Activated naive CD4-positive, alpha-beta T cell treated with anti-CD3 and anti-CD28 coated beads, Interleukin-2, amount 10 ng/mL, durations not matched to agents 7 days and 5 days (primary cell): ENCODE data around the gene ZNF581.
A peak's percentile ranks its signal among the peaks of the same experiment; 100 is the strongest.

Experiments
- CTCF ChIA-PET: fragments of 350-600 bp; sonication (Branson Sonifier 250); formaldehyde crosslinking; loops from one replicate; lab custom pipeline; 2021; ENCODE audit warnings: antibody characterized with exemption; lab: Charles Lee
- DNase-seq: peaks from one replicate; pipeline ENCODE4 v3.0.0-alpha.2; 2020
- H3K27ac Mint-ChIP-seq: one replicate; pipeline ENCODE4 v1.8.0; 2021; ENCODE audit warnings: mild to moderate bottlenecking, moderate library complexity, mixed read lengths
- H3K27me3 Mint-ChIP-seq: one replicate; pipeline ENCODE4 v1.8.0; 2021; ENCODE audit warnings: mild to moderate bottlenecking, mixed read lengths
- H3K36me3 Mint-ChIP-seq: one replicate; pipeline ENCODE4 v1.8.0; 2021; ENCODE audit warnings: mixed read lengths
- H3K4me1 Mint-ChIP-seq: one replicate; pipeline ENCODE4 v1.8.0; 2021; ENCODE audit warnings: mixed read lengths
- H3K4me3 Mint-ChIP-seq: one replicate; pipeline ENCODE4 v1.8.0; 2021; ENCODE audit warnings: mild to moderate bottlenecking, moderate library complexity, mixed read lengths
- H3K9me3 Mint-ChIP-seq: one replicate; pipeline ENCODE4 v1.8.0; 2021; ENCODE audit warnings: mixed read lengths

The ZNF581 gene

DNA sequence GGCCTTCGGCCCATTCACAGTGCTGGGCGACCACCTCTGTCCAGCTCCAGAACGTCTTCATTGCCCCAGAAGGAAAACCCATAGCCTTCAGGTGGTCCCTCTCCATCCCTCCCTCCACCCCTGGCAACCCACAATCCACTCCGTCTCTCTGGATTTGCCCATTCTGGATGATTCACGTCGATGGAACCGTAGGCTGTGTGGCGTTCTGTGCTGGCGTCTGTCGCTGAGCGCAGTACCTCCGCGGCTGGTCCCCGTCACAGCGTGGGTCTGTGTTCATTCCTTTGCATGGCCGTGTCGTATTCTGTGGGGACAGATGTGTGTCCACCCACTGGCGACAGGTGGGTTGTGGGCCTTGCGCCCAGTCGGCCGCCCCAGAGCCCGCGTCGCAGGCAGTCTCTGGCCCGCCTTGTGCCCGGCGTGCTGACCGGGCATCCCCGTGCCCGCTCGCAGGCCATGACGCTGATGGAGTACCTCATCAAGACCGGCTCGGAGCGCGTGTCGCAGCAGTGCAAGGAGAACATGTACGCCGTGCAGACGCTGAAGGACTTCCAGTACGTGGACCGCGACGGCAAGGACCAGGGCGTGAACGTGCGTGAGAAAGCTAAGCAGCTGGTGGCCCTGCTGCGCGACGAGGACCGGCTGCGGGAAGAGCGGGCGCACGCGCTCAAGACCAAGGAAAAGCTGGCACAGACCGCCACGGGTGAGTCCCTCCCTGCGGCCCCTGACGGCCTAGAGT, 41.7 kb downstream of the ZNF581 start:
- CTCF ChIA-PET, result no interaction called here

DNA sequence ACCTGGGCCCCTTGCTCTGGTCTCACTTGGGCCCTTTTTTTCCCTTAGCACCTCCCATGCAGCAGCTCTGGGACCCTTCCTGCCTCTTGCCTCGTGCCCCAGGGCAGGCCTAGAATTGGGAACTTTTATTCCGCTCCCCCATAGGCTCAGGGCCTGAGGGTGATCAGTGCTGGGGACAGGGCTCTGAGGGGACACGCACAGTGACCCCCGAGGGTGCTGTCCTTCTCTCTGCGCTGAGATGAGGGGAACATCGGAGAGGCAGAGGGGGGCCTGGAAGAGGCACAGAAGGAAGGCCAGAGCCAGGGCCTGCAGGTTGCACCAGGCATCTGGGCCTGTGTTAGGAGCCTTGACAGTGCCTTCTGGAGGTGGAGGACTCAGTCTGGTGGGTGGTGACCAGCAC, 42.3 kb downstream of the ZNF581 start:
- no peak for DNase-seq
- no peaks in the 10 kb centered on the region for H3K9me3 Mint-ChIP-seq
- peaks cover 25% of the 10 kb centered on the region for H3K36me3 Mint-ChIP-seq
- no peak overlapping the region for H3K27ac Mint-ChIP-seq
- no peaks in the 10 kb centered on the region for H3K27me3 Mint-ChIP-seq
- CTCF ChIA-PET, result no interaction called here
- H3K4me3 Mint-ChIP-seq, result no peak overlapping the region
- H3K4me1 Mint-ChIP-seq, result peaks cover 7% of the 10 kb centered on the region

More for the DNA sequence above, 41.7 kb downstream of the ZNF581 start:
- DNase-seq, result no peak
- H3K4me1 Mint-ChIP-seq, result peaks cover 7% of the 10 kb centered on the region
- no peaks in the 10 kb centered on the region for H3K9me3 Mint-ChIP-seq
- H3K27me3 Mint-ChIP-seq, result no peaks in the 10 kb centered on the region
- H3K27ac Mint-ChIP-seq, result no peak overlapping the region
- peaks cover 23% of the 10 kb centered on the region for H3K36me3 Mint-ChIP-seq
- H3K4me3 Mint-ChIP-seq, result no peak overlapping the region

DNA sequence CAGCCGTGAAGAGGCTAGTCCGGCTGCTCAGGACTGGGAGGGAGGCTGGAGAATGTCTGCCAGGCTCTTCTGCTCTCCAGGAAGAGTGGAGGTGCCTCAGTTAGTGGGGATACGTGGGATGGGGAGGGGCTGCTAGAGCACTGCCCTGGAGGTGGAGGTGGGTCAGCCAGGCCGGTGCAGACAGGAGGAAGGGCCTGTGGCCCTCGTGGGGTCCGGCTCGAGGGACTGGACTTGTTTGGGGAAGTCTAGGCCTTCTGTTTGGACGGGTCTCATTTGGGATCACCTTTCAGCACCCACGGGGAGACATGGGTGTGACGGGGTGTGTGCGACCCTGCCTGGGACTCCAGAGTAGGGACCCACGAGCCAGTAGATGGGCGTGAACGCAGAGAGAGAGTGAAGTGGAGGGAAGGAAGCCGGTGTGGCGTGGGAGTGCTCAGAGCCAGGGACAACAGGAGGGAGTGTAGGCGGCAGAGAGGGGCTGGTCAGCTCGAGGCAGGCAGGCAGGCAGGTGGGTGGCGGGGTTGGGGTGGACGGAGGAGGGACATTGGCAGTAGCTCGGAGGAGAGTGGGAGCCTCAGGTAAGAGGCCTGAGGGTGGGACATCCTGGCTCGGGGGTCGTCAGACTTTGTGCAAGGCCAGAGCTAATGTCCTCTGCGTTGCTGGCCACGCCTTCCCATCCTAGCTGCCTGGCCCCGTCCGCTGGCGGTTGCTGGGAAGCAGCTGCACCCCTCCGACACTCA, 43.0 kb downstream of the ZNF581 start:
- CTCF ChIA-PET, result no interaction called here
- Mint-ChIP-seq H3K36me3 (peaks cover 30% of the 10 kb centered on the region), H3K27me3 (no peaks in the 10 kb centered on the region), H3K4me3 (no peak overlapping the region), H3K4me1 (peaks cover 7% of the 10 kb centered on the region), H3K27ac (no peak overlapping the region), H3K9me3 (no peaks in the 10 kb centered on the region)
- DNase-seq, result no peak

DNA sequence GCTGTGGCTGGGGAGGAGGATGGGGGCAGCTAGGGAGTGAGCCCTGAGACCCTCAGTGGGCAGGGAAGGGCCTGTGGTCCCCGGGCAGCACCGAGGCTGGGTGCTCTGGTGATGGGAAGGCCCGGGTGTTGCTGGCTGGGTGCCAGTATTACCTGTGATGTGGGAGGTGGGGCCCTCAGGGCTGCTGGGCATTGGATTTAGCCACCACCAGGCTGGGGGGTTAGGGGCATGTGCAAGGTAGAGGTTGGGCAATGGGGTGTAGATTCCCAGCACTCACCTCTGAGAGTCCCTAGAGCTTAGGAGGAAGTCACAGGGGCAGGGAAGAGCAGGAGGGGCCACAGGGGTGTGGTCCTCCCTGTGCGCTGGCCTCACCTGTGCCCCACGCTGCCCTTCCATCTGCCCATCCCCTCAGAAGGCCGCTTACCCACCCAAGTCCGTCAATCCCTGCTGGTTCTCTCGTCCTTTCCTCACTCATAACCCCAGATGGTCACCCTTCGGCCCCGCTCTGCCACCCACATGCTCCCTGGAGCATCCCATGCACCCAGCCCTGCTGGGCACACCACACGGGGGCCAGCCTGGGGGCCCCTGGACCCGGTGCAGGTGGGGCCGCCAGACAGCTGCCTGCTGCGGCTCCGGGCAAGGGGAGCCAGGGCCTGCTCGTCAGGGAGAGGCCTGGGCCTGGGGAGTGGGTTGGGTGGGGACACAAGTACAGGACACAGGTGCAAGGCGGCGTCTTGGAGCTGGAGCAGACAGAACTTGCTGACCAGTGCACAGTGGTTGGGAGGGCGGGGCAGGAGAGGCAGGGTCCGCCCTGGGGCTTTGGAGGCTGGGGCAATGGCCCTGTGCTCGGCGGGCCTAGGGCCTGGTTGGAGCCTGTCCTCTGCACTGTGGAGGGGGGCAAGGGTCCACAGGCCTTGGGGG, 44.1 kb downstream of the ZNF581 start:
- no peaks in the 10 kb centered on the region for H3K9me3 Mint-ChIP-seq
- no peak overlapping the region for H3K27ac Mint-ChIP-seq
- no peaks in the 10 kb centered on the region for H3K27me3 Mint-ChIP-seq
- H3K4me1 Mint-ChIP-seq, result peaks cover 7% of the 10 kb centered on the region
- DNase-seq, result no peak
- peaks cover 30% of the 10 kb centered on the region for H3K36me3 Mint-ChIP-seq
- H3K4me3 Mint-ChIP-seq, result no peak overlapping the region
- CTCF ChIA-PET, result no interaction called here

DNA sequence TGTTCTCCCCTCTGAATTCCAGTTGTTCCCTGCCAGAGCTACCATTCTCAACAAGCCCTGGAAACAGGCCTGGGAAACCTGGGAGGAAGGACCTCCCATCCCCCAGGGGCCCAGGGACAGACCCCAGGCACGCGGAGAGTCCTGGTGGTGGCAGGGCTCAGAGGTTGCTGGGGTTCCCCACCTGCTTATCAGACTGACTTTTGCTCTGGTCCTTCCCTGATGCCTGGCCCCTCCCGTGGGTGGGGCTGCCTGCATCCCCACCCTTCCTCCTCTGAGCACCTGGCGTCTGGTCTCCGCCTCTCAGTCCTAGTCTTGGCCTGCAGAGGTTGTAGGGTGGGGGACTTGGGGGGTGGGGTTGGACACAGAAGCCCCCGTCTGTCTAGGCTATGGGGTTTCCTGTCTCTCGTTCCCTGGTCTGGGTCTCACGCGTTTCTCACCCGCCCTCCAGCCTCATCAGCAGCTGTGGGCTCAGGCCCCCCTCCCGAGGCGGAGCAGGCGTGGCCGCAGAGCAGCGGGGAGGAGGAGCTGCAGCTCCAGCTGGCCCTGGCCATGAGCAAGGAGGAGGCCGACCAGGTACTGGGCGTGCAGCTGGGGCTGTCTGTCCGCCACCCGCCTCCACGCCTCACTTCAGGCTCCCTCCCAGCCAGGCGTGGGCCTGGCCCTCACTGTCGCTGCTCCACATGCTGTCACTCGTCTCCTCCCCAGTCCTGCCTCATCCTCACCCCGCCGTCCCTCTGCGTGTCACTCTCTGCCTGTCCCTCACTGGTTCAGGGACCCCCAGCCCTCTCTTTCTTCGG, 45.2 kb downstream of the ZNF581 start:
- Mint-ChIP-seq H3K27me3 (no peaks in the 10 kb centered on the region), H3K27ac (peak overlapping the region; percentile 24), H3K36me3 (peaks cover 35% of the 10 kb centered on the region), H3K9me3 (no peaks in the 10 kb centered on the region), H3K4me3 (no peak overlapping the region), H3K4me1 (peaks cover 7% of the 10 kb centered on the region)
- no peak for DNase-seq
- CTCF ChIA-PET, result no interaction called here

DNA sequence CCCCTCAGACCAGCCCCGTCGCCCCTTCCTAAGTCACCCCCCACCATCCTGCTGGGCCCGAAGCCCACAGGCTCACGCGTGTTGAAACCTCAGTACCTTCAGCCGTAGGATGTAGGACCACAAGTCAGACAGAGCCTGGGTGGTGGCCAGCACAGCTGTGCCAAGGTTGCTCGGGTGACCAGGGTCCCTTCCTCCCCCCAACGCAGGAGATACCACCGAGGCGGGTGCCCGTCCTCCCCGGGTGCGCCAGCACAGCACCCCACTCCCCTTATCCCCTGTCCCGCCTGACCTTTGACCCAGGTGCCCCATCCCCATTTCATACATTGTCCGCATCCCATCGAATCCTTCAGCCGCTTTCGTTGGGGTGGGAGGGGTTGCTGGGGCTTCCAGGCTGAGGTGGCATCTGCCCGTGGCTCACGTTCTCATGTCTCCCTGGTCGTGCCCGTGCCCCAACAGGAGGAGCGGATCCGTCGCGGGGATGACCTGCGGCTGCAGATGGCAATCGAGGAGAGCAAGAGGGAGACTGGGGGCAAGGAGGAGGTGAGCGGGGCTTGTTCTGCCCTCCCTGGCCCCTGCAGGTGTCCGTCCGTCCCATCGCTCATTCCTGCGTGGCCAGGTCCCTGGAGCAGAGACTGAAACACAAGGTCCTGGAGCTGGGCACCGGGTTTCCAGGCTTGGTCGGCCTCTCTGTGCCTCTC, 46.1 kb downstream of the ZNF581 start:
- Mint-ChIP-seq H3K36me3 (peaks cover 39% of the 10 kb centered on the region), H3K4me1 (peaks cover 7% of the 10 kb centered on the region), H3K9me3 (no peaks in the 10 kb centered on the region), H3K27ac (no peak overlapping the region), H3K27me3 (no peaks in the 10 kb centered on the region), H3K4me3 (no peak overlapping the region)
- no peak for DNase-seq
- CTCF ChIA-PET, result no interaction called here

DNA sequence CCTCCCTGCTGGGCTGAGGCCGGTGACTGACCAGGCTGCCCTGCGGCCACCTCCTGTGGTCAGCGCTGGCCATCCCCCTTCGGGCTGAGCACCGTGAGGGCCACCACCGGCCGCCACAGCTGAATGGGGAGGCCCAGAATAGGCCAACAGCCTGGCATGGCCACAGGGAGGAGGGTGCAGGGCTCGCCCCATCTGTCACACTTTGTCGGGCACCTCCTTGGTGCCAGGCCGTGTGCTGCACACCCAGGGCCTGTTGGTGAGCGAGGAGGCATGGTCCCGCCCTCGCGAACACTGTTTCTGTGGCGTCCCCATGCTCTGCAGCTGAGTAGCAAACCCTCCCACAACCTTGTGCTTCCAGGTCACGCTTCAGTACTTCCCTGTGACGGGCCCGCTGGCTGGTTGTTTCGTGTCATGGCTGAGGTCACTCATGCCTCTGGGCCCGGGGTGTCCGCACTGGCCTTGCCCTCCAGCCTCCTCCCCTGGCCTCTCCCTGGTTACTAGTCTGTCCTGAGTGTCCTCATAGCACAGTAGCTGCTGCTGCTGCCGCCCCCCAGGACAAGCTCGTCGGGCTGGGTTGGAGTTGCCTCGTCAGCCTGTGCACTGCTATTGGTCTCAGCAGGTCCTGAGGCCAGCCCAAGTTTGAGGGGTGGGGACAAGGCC, 46.8 kb downstream of the ZNF581 start:
- peaks cover 35% of the 10 kb centered on the region for H3K36me3 Mint-ChIP-seq

DNA sequence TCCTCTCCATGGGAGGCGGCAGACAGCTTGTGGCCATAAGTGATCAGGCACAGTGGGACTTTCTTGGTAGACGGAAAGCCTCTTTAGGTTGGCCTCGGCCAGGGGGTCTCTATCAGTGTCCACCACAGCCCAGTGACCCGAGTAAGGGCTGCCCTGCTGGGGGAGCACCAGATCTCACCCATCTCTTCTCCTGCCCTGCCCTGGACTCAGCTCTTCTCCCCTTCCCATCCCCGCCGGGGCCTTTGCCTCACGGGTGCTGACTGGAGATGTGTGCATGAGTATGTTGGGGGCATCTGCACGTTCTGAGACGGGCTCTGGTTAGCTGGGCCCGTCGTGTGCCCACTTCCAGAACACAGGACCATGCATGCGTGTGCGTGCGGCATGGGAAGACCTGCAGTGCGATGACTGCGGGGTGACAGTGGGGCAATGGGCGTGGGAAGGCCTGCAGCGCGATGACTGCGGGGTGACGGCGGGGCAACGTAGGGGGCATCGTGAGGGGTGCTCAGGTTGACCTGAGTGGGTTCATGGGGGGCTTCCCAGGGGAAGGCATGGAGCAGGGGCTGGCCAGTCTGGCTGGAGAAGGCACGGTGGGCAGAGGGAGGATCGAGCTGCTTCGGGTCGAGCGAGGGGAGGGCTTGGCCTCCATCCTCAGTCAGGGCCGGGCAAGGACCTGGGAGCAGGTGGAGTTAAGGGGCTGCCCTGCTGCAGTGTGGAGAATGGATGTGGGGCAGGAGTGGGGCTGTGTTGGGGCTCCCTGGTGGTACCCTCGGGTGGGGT, 47.5 kb downstream of the ZNF581 start:
- Mint-ChIP-seq H3K4me1 (peaks cover 7% of the 10 kb centered on the region), H3K27me3 (no peaks in the 10 kb centered on the region), H3K27ac (no peak overlapping the region), H3K4me3 (no peak overlapping the region), H3K9me3 (no peaks in the 10 kb centered on the region), H3K36me3 (peaks cover 36% of the 10 kb centered on the region)
- CTCF ChIA-PET, result no interaction called here
- DNase-seq, result no peak

More for the DNA sequence above, 46.8 kb downstream of the ZNF581 start:
- Mint-ChIP-seq H3K9me3 (no peaks in the 10 kb centered on the region), H3K27me3 (no peaks in the 10 kb centered on the region), H3K4me1 (peaks cover 7% of the 10 kb centered on the region), H3K27ac (no peak overlapping the region), H3K4me3 (no peak overlapping the region)
- no peak for DNase-seq
- CTCF ChIA-PET, result no interaction called here

DNA sequence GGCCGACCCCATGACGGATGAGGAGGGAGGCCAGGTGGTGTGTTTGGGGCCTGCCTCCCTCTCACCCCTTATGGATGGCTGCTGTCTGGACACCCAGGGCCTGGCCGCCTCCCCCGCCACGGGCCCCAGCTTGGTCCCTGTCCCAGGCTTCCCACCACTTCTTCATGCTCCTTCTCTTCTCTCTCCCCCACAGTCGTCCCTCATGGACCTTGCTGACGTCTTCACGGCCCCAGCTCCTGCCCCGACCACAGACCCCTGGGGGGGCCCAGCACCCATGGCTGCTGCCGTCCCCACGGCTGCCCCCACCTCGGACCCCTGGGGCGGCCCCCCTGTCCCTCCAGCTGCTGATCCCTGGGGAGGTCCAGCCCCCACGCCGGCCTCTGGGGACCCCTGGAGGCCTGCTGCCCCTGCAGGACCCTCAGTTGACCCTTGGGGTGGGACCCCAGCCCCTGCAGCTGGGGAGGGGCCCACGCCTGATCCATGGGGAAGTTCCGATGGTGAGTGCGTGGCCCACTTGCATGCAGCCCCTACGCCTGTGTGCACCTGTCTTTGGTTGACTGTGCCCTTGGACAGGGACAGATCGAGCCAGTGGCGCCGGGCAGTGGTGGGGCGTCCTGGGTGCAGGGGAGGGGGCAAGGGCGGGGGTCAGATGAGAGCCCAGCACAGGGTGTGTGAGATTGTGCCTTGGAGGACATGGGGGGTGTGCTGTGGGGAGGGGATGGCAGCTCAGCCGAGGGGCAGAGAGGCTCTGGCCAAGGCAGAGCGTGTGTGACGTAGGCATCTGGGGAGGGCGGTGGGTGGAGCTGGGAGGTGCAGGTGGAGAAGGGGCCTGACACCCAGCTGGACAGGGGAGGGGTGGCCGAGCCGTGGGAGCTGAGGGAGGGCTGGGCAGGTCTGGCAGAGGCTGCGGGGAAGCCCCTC, 48.4 kb downstream of the ZNF581 start:
- Mint-ChIP-seq H3K36me3 (peaks cover 30% of the 10 kb centered on the region), H3K9me3 (no peaks in the 10 kb centered on the region), H3K4me1 (peaks cover 4% of the 10 kb centered on the region), H3K27ac (no peak overlapping the region), H3K27me3 (no peaks in the 10 kb centered on the region), H3K4me3 (no peak overlapping the region)
- no peak for DNase-seq
- CTCF ChIA-PET, result no interaction called here

DNA sequence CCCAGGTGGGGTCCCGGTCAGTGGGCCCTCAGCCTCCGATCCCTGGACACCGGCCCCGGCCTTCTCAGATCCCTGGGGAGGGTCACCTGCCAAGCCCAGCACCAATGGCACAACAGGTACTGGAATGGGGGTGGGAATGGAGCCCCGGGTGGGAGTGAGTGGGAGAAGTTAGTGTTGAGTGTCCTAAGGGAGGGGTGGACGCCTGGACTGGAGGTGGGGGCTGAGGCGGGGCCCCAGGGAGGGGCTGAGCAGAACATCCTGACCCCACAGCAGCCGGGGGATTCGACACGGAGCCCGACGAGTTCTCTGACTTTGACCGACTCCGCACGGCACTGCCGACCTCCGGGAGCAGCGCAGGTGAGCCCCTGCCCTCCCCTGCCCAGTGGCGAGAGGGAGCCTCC, 49.2 kb downstream of the ZNF581 start:
- H3K9me3 Mint-ChIP-seq, result no peaks in the 10 kb centered on the region
- no peak overlapping the region for H3K27ac Mint-ChIP-seq
- CTCF ChIA-PET, result no interaction called here
- no peaks in the 10 kb centered on the region for H3K27me3 Mint-ChIP-seq
- DNase-seq, result no peak
- peaks cover 34% of the 10 kb centered on the region for H3K36me3 Mint-ChIP-seq
- H3K4me1 Mint-ChIP-seq, result peaks cover 4% of the 10 kb centered on the region
- no peak overlapping the region for H3K4me3 Mint-ChIP-seq

DNA sequence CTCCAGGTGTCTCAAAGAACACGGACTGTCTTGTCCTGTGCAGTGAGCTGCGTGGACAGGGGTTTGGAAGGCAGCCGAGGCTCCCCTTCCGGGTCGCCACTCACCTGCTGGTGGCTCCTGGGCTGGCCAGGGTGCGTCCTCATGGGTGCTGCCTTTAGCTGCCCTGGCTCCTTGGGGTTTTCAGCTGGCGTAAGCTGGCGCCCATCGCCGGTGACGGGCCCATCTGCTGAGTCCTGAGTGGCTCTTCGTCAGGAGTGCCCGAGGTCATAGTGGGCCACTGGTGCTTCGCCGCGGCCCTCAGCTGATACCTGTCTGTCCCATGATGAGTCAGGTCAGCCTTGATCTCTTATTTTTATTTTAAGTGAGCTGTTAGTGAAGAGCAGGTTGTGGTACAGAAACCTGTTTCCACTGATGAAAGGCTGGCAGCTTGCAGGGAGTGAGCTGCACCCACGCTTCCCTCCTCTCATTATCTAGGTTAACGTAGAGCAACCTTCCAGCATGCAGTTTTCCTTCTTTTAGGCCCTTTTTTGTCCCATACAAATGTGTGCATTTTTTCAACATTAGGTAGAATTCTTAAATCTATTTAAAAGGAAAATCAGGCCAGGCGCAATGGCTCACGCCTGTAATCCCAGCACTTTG, 50.0 kb downstream of the ZNF581 start:
- Mint-ChIP-seq H3K9me3 (no peaks in the 10 kb centered on the region), H3K4me1 (peaks cover 2% of the 10 kb centered on the region), H3K27ac (no peak overlapping the region), H3K4me3 (no peak overlapping the region), H3K36me3 (peaks cover 35% of the 10 kb centered on the region), H3K27me3 (no peaks in the 10 kb centered on the region)
- CTCF ChIA-PET, result no interaction called here
- DNase-seq, result no peak
